Tibial artery (tissue), 4 donors: ENCODE measurements around the gene KLK8.
"Not testable (repeated sequence)": the region's sequence is repeated elsewhere in the genome, so short reads cannot be mapped to it uniquely, and the experiment has no call there.

Source experiments
- DNase-seq, 2 donors: peaks; one replicate each; pipeline ENCODE4 v3.0.0-alpha.2; 2019
- H3K27ac ChIP-seq, 2 donors: fragments of 200-600 bp; sonication (generic) in 1 of 2; 1 replicate in 1 of 2; 2 replicates in 1 of 2; pipeline ENCODE4 v1.5.1; 2018 to 2019; ENCODE audit warnings: mild to moderate bottlenecking in 1 of 2
- H3K27me3 ChIP-seq, 2 donors: fragments of 200-600 bp; sonication (generic) in 1 of 2; one replicate each; pipeline versions ENCODE4 v1.5.1 to v1.6.0; 2016 to 2019
- H3K36me3 ChIP-seq, 3 donors: fragments of 200-600 bp; sonication (generic) in 2 of 3; one replicate each; pipeline ENCODE4 v1.5.1; 2016 to 2019; ENCODE audit warnings: mild to moderate bottlenecking in 2 of 3
- H3K4me1 ChIP-seq, 4 donors: fragments of 200-600 bp; sonication (generic) in 2 of 4; 1 replicate in 3 of 4; 2 replicates in 1 of 4; pipeline ENCODE4 v1.5.1; 2016 to 2019
- H3K4me3 ChIP-seq, 2 donors: fragments of 200-600 bp; sonication (generic) in 1 of 2; 1 replicate in 1 of 2; 2 replicates in 1 of 2; pipeline ENCODE4 v1.5.1; 2018 to 2019; ENCODE audit warnings: mild to moderate bottlenecking in 2 of 2
- H3K9me3 ChIP-seq, 3 donors: fragments of 200-600 bp; sonication (generic) in 1 of 3; one replicate each; pipeline ENCODE4 v1.5.1; 2016 to 2019
- intact Hi-C: fragments of 100-400 bp; cut with DNase I; formaldehyde crosslinking; loops from one replicate; pipeline ENCODE4 v1.15.0; 2023; ENCODE audit warnings: low total_unique reads
- TF ChIP-seq, protein P1 (sequence below), 2 experiments: fragments of 200-600 bp in 1 of 2; fragments of 450-650 bp in 1 of 2; IDR thresholded peaks; one replicate each; pipeline ENCODE4 v1.5.1; 2017 to 2019; ENCODE audit warnings: antibody characterized with exemption in 2 of 2, mild to moderate bottlenecking in 1 of 2, moderate library complexity in 1 of 2

KLK8 gene

DNA sequence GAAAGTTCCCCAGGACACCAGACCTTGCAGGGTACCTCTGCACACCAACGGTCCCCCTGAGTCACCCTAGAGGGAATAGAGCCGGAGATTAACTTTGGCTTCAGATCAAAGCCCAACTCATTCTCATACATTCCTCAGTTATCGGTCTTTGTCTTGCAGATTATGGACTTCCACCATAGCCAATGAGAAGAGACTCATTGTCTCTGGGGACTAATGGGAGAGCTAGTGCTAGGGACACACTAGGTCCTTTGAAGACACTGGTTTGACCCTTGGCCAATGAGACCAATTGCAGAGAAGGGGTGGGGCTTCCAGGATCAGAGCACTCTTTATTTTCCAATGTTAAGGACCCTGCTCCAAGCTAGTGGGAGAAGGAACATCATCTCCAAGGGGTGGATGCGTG lies 23.8 kb downstream of the KLK8 start:
- Histone ChIP-seq H3K27me3 (peaks cover 0 to 34% of the 10 kb centered on the region in 2 donors), H3K27ac (no peak overlapping the region), H3K36me3 (no peaks in the 10 kb centered on the region), H3K4me3 (no peak overlapping the region), H3K9me3 (no peaks in the 10 kb centered on the region), H3K4me1 (no peaks in the 10 kb centered on the region)
- intact Hi-C loops, result no loop called here
- DNase-seq, result no peak
- TF ChIP-seq, protein P1, sequence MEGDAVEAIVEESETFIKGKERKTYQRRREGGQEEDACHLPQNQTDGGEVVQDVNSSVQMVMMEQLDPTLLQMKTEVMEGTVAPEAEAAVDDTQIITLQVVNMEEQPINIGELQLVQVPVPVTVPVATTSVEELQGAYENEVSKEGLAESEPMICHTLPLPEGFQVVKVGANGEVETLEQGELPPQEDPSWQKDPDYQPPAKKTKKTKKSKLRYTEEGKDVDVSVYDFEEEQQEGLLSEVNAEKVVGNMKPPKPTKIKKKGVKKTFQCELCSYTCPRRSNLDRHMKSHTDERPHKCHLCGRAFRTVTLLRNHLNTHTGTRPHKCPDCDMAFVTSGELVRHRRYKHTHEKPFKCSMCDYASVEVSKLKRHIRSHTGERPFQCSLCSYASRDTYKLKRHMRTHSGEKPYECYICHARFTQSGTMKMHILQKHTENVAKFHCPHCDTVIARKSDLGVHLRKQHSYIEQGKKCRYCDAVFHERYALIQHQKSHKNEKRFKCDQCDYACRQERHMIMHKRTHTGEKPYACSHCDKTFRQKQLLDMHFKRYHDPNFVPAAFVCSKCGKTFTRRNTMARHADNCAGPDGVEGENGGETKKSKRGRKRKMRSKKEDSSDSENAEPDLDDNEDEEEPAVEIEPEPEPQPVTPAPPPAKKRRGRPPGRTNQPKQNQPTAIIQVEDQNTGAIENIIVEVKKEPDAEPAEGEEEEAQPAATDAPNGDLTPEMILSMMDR (IDR thresholded peaks at IDR 0.05), result no peak

- Histone ChIP-seq H3K27me3 (peaks cover 0 to 26% of the 10 kb centered on the region in 2 donors), H3K4me3 (no peak overlapping the region), H3K4me1 (no peaks in the 10 kb centered on the region), H3K9me3 (no peaks in the 10 kb centered on the region), H3K36me3 (no peaks in the 10 kb centered on the region), H3K27ac (no peak overlapping the region)
- DNase-seq, result no peak
- TF ChIP-seq, protein P1 (IDR thresholded peaks at IDR 0.05), result no peak
- intact Hi-C loops, result no loop called here
Observed at GRCh38 chr19:50975766-50976165, 25.6 kb downstream of the KLK8 start.

- Histone ChIP-seq H3K27me3 (peaks cover 0 to 19% of the 10 kb centered on the region in 2 donors), H3K9me3 (no peaks in the 10 kb centered on the region), H3K36me3 (no peaks in the 10 kb centered on the region), H3K4me3 (no peak overlapping the region), H3K27ac (no peak overlapping the region), H3K4me1 (no peaks in the 10 kb centered on the region)
- DNase-seq, result no peak
- TF ChIP-seq, protein P1 (IDR thresholded peaks at IDR 0.05), result no peak
- intact Hi-C loops, result no loop called here
Observed at GRCh38 chr19:50974702-50975556, 26.5 kb downstream of the KLK8 start.

DNA sequence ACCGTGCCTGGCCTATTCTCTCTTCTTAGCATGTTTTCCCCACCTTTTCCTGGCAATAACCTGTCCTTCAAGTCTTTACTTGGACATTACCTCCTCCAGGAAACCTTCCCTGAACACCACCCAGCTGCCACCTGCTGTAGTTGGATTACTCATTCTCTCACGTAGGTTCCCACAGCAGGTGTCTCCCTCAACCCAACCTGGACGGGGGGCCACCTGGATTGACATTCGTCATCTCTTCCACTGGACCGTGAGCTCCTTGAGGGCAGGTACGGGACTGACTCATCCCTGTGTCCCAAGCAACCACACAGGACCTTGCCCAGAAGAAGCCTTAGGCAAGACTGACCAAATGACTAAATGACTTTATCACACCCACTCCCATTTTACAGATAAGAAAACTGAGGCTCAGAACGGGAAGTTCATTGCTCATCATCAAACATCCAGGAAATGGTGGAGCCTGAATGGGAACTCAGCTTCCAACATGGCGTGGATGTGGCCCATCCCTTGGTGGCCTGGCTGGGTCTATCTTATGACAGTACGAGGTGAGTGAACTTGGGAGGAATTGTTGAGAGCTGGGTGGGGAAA lies 28.5 kb downstream of the KLK8 start:
- Histone ChIP-seq H3K36me3 (no peaks in the 10 kb centered on the region), H3K27me3 (peaks cover 0 to 26% of the 10 kb centered on the region in 2 donors), H3K27ac (no peak overlapping the region), H3K4me3 (no peak overlapping the region), H3K4me1 (no peaks in the 10 kb centered on the region), H3K9me3 (no peaks in the 10 kb centered on the region)
- intact Hi-C loops, result no loop called here
- no peak for DNase-seq
- TF ChIP-seq, protein P1 (IDR thresholded peaks at IDR 0.05), result no peak

DNA sequence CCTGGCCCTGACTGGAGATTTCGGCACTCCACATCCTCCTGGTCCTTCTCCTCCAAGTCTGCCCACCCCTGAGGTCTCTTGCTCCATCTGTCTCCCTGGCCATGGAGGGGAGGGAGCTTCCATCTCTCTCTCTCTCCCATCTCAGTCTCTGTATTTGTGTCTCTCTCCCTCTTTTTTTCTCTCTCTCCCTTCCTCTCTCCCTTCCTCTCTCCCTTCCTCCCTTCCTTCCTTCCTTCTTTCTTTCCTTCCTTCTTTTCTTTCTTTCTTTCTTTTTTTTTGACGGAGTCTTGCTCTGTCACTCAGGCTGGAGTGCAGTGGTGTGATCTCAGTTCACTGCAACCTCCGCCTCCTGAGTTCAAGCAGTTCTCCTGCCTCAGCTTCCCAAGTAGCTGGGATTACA lies 31.6 kb downstream of the KLK8 start:
- H3K27me3 ChIP-seq, result peaks cover 0 to 19% of the 10 kb centered on the region in 2 donors
- H3K9me3 ChIP-seq, H3K4me1 ChIP-seq, DNase-seq, intact Hi-C loops, H3K36me3 ChIP-seq, H3K27ac ChIP-seq, H3K4me3 ChIP-seq: not testable (repeated sequence)

GRCh38 chr19:50969413-50969760 lies 32.0 kb downstream of the KLK8 start, which contains the start of gene KLK6:
KLK6 (minus strand) TSS chr19:50969591; CDS start chr19:50968104, 1,487 bp downstream.
- no peak within 1 kb of the TSS for H3K27ac ChIP-seq
- DNase-seq, result no peak

More at GRCh38 chr19:50969413-50969760, 32.0 kb downstream of the KLK8 start, which contains the start of gene KLK6:
- H3K4me3 ChIP-seq, result no peak within 1 kb of the TSS
- intact Hi-C loops, result no loop called here
- TF ChIP-seq, protein P1 (IDR thresholded peaks at IDR 0.05), result no peak
- H3K36me3 ChIP-seq, result no peaks in the 10 kb centered on the region
- H3K9me3 ChIP-seq, result no peaks in the 10 kb centered on the region
- no peaks in the 10 kb centered on the region for H3K4me1 ChIP-seq
- H3K27me3 ChIP-seq, result peaks cover 0 to 19% of the 10 kb centered on the region in 2 donors
